ENCODE data around the gene CSE1L. TPM values are rescaled to one million over a fixed set of nuclear protein-coding genes. Genes with fewer than 3 reads are reported as not detected.

Gene CSE1L
- polyA plus RNA-seq, 1 donor from 2014 or later: 74.2 TPM

DNA sequence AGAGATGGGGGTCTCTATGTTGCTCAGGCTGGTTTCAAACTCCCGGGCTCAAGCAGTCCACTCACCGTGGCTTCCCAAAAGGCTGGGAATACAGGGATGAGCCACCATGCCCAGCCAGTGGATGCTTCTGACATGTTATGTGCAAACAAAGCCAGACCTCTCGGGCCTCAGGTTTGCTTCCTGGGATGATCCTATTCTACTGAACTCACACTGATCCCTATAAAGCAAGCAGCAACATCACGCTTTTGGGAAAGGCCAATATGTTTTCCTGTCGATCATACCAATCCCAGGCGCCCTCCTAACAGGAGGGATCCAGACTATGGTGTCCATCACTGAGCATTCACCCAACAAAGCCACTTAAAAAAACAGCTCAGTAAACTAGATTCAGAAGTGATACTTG is 60.2 kb downstream of the CSE1L start:
- Histone ChIP-seq H3K9ac (ENCODE audit: low read length) (no peak overlapping the region), H2AFZ (ENCODE audit: low read depth, low read length) (no peak overlapping the region), H3K36me3 (ENCODE audit: insufficient read depth, low read length) (peaks cover 10% of the 10 kb centered on the region), H4K20me1 (ENCODE audit: insufficient read depth) (no peaks in the 10 kb centered on the region), H3K9me2 (ENCODE audit: insufficient read depth, low read length) (no peaks in the 10 kb centered on the region), H3K4me2 (ENCODE audit: low read length) (no peak overlapping the region), H3K4me3 (ENCODE audit: low read length) (no peak overlapping the region), H3K79me2 (replicated peaks; ENCODE audit: insufficient read depth, low read length) (no peaks in the 10 kb centered on the region), H3K27me3 (ENCODE audit: insufficient read depth, low read depth, low read length) (no peaks in the 10 kb centered on the region), H3K9me3 (ENCODE audit: low read length) (no peaks in the 10 kb centered on the region), H3F3A (ENCODE audit: insufficient read depth, low read length, poor library complexity, severe bottlenecking) (no peaks in the 10 kb centered on the region), H3K27ac (ENCODE audit: low read length) (no peak overlapping the region)
- TF ChIP-seq EZH2 (IDR thresholded peaks at IDR 0.05; ENCODE audit: borderline replicate concordance, insufficient read depth, low read length, poor library complexity, severe bottlenecking) (no peak), TAF1 (IDR thresholded peaks at IDR 0.05; ENCODE audit: low read depth) (no peak), RAD21 (conservative IDR thresholded peaks at IDR 0.05) (no peak), SMC3 (conservative IDR thresholded peaks at IDR 0.05; ENCODE audit: poor library complexity) (no peak), POLR2AphosphoS5 (IDR thresholded peaks at IDR 0.05) (no peak), MXI1 (conservative IDR thresholded peaks at IDR 0.05; ENCODE audit: poor library complexity, severe bottlenecking) (no peak), EP300 (conservative IDR thresholded peaks at IDR 0.05; ENCODE audit: poor library complexity, severe bottlenecking) (no peak)
- TF ChIP-seq, protein P1, sequence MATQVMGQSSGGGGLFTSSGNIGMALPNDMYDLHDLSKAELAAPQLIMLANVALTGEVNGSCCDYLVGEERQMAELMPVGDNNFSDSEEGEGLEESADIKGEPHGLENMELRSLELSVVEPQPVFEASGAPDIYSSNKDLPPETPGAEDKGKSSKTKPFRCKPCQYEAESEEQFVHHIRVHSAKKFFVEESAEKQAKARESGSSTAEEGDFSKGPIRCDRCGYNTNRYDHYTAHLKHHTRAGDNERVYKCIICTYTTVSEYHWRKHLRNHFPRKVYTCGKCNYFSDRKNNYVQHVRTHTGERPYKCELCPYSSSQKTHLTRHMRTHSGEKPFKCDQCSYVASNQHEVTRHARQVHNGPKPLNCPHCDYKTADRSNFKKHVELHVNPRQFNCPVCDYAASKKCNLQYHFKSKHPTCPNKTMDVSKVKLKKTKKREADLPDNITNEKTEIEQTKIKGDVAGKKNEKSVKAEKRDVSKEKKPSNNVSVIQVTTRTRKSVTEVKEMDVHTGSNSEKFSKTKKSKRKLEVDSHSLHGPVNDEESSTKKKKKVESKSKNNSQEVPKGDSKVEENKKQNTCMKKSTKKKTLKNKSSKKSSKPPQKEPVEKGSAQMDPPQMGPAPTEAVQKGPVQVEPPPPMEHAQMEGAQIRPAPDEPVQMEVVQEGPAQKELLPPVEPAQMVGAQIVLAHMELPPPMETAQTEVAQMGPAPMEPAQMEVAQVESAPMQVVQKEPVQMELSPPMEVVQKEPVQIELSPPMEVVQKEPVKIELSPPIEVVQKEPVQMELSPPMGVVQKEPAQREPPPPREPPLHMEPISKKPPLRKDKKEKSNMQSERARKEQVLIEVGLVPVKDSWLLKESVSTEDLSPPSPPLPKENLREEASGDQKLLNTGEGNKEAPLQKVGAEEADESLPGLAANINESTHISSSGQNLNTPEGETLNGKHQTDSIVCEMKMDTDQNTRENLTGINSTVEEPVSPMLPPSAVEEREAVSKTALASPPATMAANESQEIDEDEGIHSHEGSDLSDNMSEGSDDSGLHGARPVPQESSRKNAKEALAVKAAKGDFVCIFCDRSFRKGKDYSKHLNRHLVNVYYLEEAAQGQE (IDR thresholded peaks at IDR 0.05; ENCODE audit: borderline replicate concordance): no peak
- TF ChIP-seq, protein P2, sequence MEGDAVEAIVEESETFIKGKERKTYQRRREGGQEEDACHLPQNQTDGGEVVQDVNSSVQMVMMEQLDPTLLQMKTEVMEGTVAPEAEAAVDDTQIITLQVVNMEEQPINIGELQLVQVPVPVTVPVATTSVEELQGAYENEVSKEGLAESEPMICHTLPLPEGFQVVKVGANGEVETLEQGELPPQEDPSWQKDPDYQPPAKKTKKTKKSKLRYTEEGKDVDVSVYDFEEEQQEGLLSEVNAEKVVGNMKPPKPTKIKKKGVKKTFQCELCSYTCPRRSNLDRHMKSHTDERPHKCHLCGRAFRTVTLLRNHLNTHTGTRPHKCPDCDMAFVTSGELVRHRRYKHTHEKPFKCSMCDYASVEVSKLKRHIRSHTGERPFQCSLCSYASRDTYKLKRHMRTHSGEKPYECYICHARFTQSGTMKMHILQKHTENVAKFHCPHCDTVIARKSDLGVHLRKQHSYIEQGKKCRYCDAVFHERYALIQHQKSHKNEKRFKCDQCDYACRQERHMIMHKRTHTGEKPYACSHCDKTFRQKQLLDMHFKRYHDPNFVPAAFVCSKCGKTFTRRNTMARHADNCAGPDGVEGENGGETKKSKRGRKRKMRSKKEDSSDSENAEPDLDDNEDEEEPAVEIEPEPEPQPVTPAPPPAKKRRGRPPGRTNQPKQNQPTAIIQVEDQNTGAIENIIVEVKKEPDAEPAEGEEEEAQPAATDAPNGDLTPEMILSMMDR (IDR thresholded peaks at IDR 0.05; ENCODE audit: poor library complexity, severe bottlenecking): no peak

DNA sequence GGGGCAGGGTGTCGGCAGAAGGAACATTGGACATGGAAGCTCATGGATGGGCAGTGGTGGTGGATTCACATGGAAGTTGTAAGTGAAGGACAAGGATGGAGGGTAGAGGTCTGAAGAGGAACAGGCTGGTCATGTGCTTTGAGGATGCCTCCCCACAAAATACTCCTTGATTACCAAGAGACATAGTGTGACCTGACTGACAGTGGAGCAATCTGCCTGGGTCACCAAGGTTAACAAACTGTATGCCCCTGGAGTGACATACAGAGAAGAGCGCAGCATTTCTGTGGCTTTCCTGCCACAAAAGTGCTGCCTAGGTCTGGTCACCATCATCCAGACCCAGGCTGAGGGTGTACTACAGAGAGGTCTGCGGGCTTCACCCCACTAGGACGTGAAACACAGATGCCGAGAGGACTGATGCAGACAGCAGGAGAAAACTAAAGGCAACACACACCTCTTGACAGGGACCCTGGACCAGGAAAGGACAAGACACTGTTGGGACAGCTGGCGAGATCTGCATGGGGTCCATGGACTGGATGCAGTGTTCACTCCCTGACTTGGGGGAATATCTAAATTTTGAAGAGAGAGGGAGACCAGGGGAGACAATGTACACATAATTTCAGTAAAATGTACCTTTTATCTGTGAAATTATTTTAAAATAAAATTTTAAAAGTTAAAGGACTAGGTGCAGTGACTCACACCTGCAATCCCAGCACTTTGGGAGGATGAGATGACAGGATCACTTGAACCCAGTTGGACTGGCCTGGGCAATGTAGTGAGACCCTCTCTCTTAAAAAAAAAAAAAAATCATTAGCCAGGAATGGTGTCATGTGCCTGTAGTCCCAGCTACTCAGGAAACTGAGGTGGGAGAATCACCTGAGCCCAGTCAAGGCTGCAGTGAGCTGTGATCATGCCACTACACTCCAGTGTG is 64.9 kb downstream of the CSE1L start:
- no peak overlapping the region for H3K4me2 ChIP-seq (ENCODE audit: low read length)
- no peaks in the 10 kb centered on the region for H3K36me3 ChIP-seq (ENCODE audit: insufficient read depth, low read length)
- no peak overlapping the region for H3K4me3 ChIP-seq (ENCODE audit: low read length)
- H3K9me2 ChIP-seq (ENCODE audit: insufficient read depth, low read length): no peaks in the 10 kb centered on the region
- H3K9ac ChIP-seq (ENCODE audit: low read length): no peak overlapping the region
- no peaks in the 10 kb centered on the region for H3K9me3 ChIP-seq (ENCODE audit: low read length)
- no peak overlapping the region for H2AFZ ChIP-seq (ENCODE audit: low read depth, low read length)
- no peaks in the 10 kb centered on the region for H3F3A ChIP-seq (ENCODE audit: insufficient read depth, low read length, poor library complexity, severe bottlenecking)
- TF ChIP-seq, protein P1 (IDR thresholded peaks at IDR 0.05; ENCODE audit: borderline replicate concordance): no peak
- TF ChIP-seq SMC3 (conservative IDR thresholded peaks at IDR 0.05; ENCODE audit: poor library complexity) (no peak), TAF1 (IDR thresholded peaks at IDR 0.05; ENCODE audit: low read depth) (no peak), EZH2 (IDR thresholded peaks at IDR 0.05; ENCODE audit: borderline replicate concordance, insufficient read depth, low read length, poor library complexity, severe bottlenecking) (no peak)
- TF ChIP-seq, protein P2 (IDR thresholded peaks at IDR 0.05; ENCODE audit: poor library complexity, severe bottlenecking): no peak
- no peaks in the 10 kb centered on the region for H4K20me1 ChIP-seq (ENCODE audit: insufficient read depth)
- no peaks in the 10 kb centered on the region for H3K27me3 ChIP-seq (ENCODE audit: insufficient read depth, low read depth, low read length)
- H3K27ac ChIP-seq (ENCODE audit: low read length): no peak overlapping the region
- no peaks in the 10 kb centered on the region for H3K79me2 ChIP-seq (replicated peaks; ENCODE audit: insufficient read depth, low read length)
